HFFc6 (cell line): ENCODE measurements around the gene SLC17A6. TPM values are rescaled to one million over a fixed set of nuclear protein-coding genes. Genes with fewer than 3 reads are reported as not detected.

Experiments
- DNase-seq: peaks from one replicate; pipeline ENCODE4 v3.0.0-alpha.2; 2018
- H3K27ac Mint-ChIP-seq: 2 replicates; pipeline ENCODE4 v1.8.0; 2020; ENCODE audit warnings: mild to moderate bottlenecking, mixed read lengths
- H3K27me3 Mint-ChIP-seq: 2 replicates; pipeline ENCODE4 v1.8.0; 2021; ENCODE audit warnings: mild to moderate bottlenecking, moderate library complexity, mixed read lengths; ENCODE audit not compliant: insufficient read depth
- H3K36me3 Mint-ChIP-seq: 2 replicates; pipeline ENCODE4 v1.8.0; 2021; ENCODE audit warnings: low read depth, mixed read lengths
- H3K4me1 Mint-ChIP-seq: 2 replicates; pipeline ENCODE4 v1.8.0; 2020; ENCODE audit warnings: low read depth, mixed read lengths
- H3K4me3 Mint-ChIP-seq: 2 replicates; pipeline ENCODE4 v1.8.0; 2020; ENCODE audit warnings: mild to moderate bottlenecking, moderate library complexity, mixed read lengths
- H3K9me3 Mint-ChIP-seq: 2 replicates; pipeline ENCODE4 v1.8.0; 2020; ENCODE audit warnings: mild to moderate bottlenecking, mixed read lengths
- CTCF ChIP-seq: fragments of 200-600 bp; sonication (generic); IDR thresholded peaks from 2 replicates; pipeline ENCODE4 v1.5.0; 2021; ENCODE audit warnings: antibody characterized with exemption, mild to moderate bottlenecking
- total RNA-seq, 6 experiments: library from RNA; stranded (reverse); fragmentation: NEBNext Ultra II Directional; extraction: Animal tissue kit (Norgen Biotek cat#: 25700); gene quantifications; 2 replicates in 1 of 6; 3 replicates in 5 of 6; pipeline ENCODE4 v1.2.3, GENCODE V29; 2021

Gene SLC17A6
- total RNA-seq, 6 experiments from 2014 or later: not detected

- Mint-ChIP-seq H3K27ac (no peak overlapping the region), H3K4me3 (no peak overlapping the region), H3K4me1 (no peaks in the 10 kb centered on the region), H3K9me3 (peaks cover 32% of the 10 kb centered on the region), H3K27me3 (no peaks in the 10 kb centered on the region), H3K36me3 (no peaks in the 10 kb centered on the region)
- no peak for DNase-seq
- no peak for TF ChIP-seq CTCF
Observed at GRCh38 chr11:22407921-22408320, 69.7 kb downstream of the SLC17A6 start.

- Mint-ChIP-seq H3K4me3 (no peak overlapping the region), H3K9me3 (peaks cover 28% of the 10 kb centered on the region), H3K4me1 (no peaks in the 10 kb centered on the region), H3K27ac (no peak overlapping the region), H3K27me3 (no peaks in the 10 kb centered on the region), H3K36me3 (no peaks in the 10 kb centered on the region)
- DNase-seq: no peak
- no peak for TF ChIP-seq CTCF
Observed at GRCh38 chr11:22415476-22415875, 77.3 kb downstream of the SLC17A6 start.

GRCh38 chr11:22416462-22416861 lies 78.3 kb downstream of the SLC17A6 start:
- no peaks in the 10 kb centered on the region for H3K27me3 Mint-ChIP-seq
- H3K36me3 Mint-ChIP-seq: no peaks in the 10 kb centered on the region
- H3K4me1 Mint-ChIP-seq: no peaks in the 10 kb centered on the region
- no peak overlapping the region for H3K4me3 Mint-ChIP-seq
- no peak for DNase-seq
- no peak for TF ChIP-seq CTCF
- H3K9me3 Mint-ChIP-seq: peaks cover 28% of the 10 kb centered on the region
- no peak overlapping the region for H3K27ac Mint-ChIP-seq

GRCh38 chr11:22426915-22427314 lies 88.7 kb downstream of the SLC17A6 start:
- Mint-ChIP-seq H3K27ac (no peak overlapping the region), H3K9me3 (peaks cover 31% of the 10 kb centered on the region), H3K4me1 (no peaks in the 10 kb centered on the region), H3K36me3 (no peaks in the 10 kb centered on the region), H3K27me3 (no peaks in the 10 kb centered on the region), H3K4me3 (no peak overlapping the region)
- TF ChIP-seq CTCF: no peak
- DNase-seq: no peak

Other genes with a start within 250 kb of the SLC17A6 start
- not detected for gene ANO5, start 145.3 kb upstream of the SLC17A6 start, total RNA-seq